Measurements from ENCODE around the gene PI4K2B. TPM values are rescaled to one million over a fixed set of nuclear protein-coding genes. Genes with fewer than 3 reads are reported as not detected.

PI4K2B gene
- total and polyA plus RNA-seq, 2 experiments from 2014 or later = 6.7 to 21.4 TPM

DNA sequence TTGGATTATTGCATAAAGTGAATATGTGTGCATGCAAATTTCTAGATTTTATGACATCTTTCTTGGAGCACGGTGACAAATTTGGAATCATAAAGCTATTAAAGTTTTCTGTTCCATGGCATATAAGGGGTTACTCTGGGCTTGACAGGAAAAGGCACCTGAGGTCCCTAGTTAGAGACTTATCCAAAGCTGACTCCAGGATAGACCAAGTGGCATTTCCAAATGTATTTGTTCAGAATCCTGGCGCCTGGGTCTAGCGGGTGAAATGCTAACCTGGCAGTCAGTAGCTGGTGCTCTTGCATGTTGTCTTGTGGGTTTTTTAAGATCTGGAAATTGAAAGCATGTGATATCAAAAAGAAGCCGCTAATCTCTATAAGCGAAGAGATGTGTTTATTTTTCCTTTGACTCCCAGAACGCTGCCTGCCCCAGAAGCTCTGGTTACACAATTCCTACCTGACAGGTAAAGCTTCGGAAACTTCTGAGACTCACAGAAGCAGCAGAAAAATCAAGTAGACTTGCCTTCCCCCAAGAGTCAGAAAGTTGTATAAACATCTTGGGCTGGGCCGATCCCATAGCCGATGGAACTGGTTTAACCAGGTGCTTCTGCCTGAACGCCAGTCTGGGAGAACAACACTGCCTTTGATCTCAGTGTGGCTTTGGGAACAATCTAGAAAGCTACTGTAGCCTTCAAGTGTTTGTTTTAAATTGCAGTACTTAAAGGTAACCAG, 65.8 kb downstream of the PI4K2B start:
- no peaks in the 10 kb centered on the region; the same call in 1 of the 2 replicates for H3K4me1 ChIP-seq (ENCODE audit: insufficient read depth)
- Mint-ChIP-seq H3K9me3 (no peaks in the 10 kb centered on the region), H3K27me3 (ENCODE audit: insufficient read depth, low read depth, poor library complexity) (no peaks in the 10 kb centered on the region), H3K27ac (no peak overlapping the region), H3K4me1 (peaks cover 9% of the 10 kb centered on the region; the same call in 2 of the 3 replicates), H3K4me3 (no peak overlapping the region), H3K36me3 (ENCODE audit: low read depth) (no peaks in the 10 kb centered on the region)
- peak; percentile 89 for ATAC-seq
- H3K4me3 ChIP-seq = no peak overlapping the region
- H3K27me3 ChIP-seq (ENCODE audit: insufficient read depth) = no peaks in the 10 kb centered on the region
- H3K79me2 ChIP-seq (replicated peaks; ENCODE audit: insufficient read depth) = no peaks in the 10 kb centered on the region
- H3F3A ChIP-seq (replicated peaks; ENCODE audit: low read depth) = no peaks in the 10 kb centered on the region
- no peaks in the 10 kb centered on the region for H4K20me1 ChIP-seq (replicated peaks; ENCODE audit: insufficient read depth)
- H3K36me3 ChIP-seq (ENCODE audit: insufficient read depth) = no peaks in the 10 kb centered on the region
- H3K9me2 ChIP-seq (ENCODE audit: insufficient read depth) = no peaks in the 10 kb centered on the region; the same call in 1 of the 2 replicates
- peak; percentile 60 for DNase-seq (ENCODE audit: low spot score)
- no peak overlapping the region for H3K27ac ChIP-seq (ENCODE audit: low read depth)
- peak overlapping the region; percentile 3; the same call in 1 of the 2 replicates for H2AFZ ChIP-seq
- H3K4me2 ChIP-seq = no peak overlapping the region
- TF ChIP-seq POLR2AphosphoS5 (IDR thresholded peaks at IDR 0.05; ENCODE audit: low read depth) = no peak
- no peak for TF ChIP-seq ZNF114 (CRISPR knock-in tag; IDR thresholded peaks at IDR 0.05)
- TF ChIP-seq EZH2 (IDR thresholded peaks at IDR 0.05; ENCODE audit: low read depth, unreplicated experiment) = no peak
- no peak for TF ChIP-seq EZH2phosphoT487 (IDR thresholded peaks at IDR 0.05; ENCODE audit: unreplicated experiment)
- TF ChIP-seq JUNB (IDR thresholded peaks at IDR 0.05; ENCODE audit: unreplicated experiment) = no peak
- no peak for TF ChIP-seq CREB1 (CRISPR knock-in tag; IDR thresholded peaks at IDR 0.05; ENCODE audit: low read depth)
- TF ChIP-seq ZNF462 (CRISPR knock-in tag; IDR thresholded peaks at IDR 0.05) = no peak
- TF ChIP-seq, protein P1, sequence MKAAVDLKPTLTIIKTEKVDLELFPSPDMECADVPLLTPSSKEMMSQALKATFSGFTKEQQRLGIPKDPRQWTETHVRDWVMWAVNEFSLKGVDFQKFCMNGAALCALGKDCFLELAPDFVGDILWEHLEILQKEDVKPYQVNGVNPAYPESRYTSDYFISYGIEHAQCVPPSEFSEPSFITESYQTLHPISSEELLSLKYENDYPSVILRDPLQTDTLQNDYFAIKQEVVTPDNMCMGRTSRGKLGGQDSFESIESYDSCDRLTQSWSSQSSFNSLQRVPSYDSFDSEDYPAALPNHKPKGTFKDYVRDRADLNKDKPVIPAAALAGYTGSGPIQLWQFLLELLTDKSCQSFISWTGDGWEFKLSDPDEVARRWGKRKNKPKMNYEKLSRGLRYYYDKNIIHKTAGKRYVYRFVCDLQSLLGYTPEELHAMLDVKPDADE (IDR thresholded peaks at IDR 0.05) = no peak
- no peak for TF ChIP-seq REST (IDR thresholded peaks at IDR 0.05; ENCODE audit: unreplicated experiment)
- no peak for TF ChIP-seq STAT1 (IDR thresholded peaks at IDR 0.05; ENCODE audit: unreplicated experiment)
- TF ChIP-seq ZNF331 (CRISPR knock-in tag; IDR thresholded peaks at IDR 0.05; ENCODE audit: low read depth) = no peak
- no peak for TF ChIP-seq NANOG (IDR thresholded peaks at IDR 0.05; ENCODE audit: borderline replicate concordance)
- TF ChIP-seq, protein P2, sequence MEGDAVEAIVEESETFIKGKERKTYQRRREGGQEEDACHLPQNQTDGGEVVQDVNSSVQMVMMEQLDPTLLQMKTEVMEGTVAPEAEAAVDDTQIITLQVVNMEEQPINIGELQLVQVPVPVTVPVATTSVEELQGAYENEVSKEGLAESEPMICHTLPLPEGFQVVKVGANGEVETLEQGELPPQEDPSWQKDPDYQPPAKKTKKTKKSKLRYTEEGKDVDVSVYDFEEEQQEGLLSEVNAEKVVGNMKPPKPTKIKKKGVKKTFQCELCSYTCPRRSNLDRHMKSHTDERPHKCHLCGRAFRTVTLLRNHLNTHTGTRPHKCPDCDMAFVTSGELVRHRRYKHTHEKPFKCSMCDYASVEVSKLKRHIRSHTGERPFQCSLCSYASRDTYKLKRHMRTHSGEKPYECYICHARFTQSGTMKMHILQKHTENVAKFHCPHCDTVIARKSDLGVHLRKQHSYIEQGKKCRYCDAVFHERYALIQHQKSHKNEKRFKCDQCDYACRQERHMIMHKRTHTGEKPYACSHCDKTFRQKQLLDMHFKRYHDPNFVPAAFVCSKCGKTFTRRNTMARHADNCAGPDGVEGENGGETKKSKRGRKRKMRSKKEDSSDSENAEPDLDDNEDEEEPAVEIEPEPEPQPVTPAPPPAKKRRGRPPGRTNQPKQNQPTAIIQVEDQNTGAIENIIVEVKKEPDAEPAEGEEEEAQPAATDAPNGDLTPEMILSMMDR (conservative IDR thresholded peaks at IDR 0.05; ENCODE audit: low read depth in 2 of 2) = no peak
